WTC11 (cell line): ENCODE results near the gene PLP2.
"Not testable (repeated sequence)": the region's sequence is repeated elsewhere in the genome, so short reads cannot be mapped to it uniquely, and the experiment has no call there.

Source experiments
- CREM ChIP-seq: sonication (generic); formaldehyde crosslinking; IDR thresholded peaks from 2 replicates; pipeline ENCODE4 v1.8.1; 2022; ENCODE audit warnings: mild to moderate bottlenecking, missing genetic modification reagents, moderate library complexity
- CTCF ChIP-seq: fragments of 200-600 bp; IDR thresholded peaks from 2 replicates; pipeline ENCODE4 v1.8.0; 2022; ENCODE audit warnings: antibody characterized with exemption
- E2F1 ChIP-seq: sonication (generic); formaldehyde crosslinking; IDR thresholded peaks from 2 replicates; pipeline ENCODE4 v1.8.0; 2022; ENCODE audit warnings: mild to moderate bottlenecking, missing genetic modification reagents
- FOXP4 ChIP-seq: sonication (generic); formaldehyde crosslinking; IDR thresholded peaks from 2 replicates; pipeline ENCODE4 v1.8.0; 2022; ENCODE audit warnings: mild to moderate bottlenecking, missing genetic modification reagents
- HMGA2 ChIP-seq: fragments of 250-450 bp; sonication (Bioruptor Pico); IDR thresholded peaks from 2 replicates; pipeline ENCODE4 v1.4.0; 2021; ENCODE audit warnings: mild to moderate bottlenecking, moderate library complexity
- MAX ChIP-seq: sonication (generic); formaldehyde crosslinking; IDR thresholded peaks from 2 replicates; pipeline ENCODE4 v1.8.0; 2022; ENCODE audit warnings: mild to moderate bottlenecking, missing genetic modification reagents
- MXD4 ChIP-seq: fragments of 250-450 bp; sonication (Bioruptor Pico); IDR thresholded peaks from 2 replicates; pipeline ENCODE4 v1.8.0; 2021; ENCODE audit warnings: mild to moderate bottlenecking, moderate library complexity, borderline replicate concordance
- MYBL2 ChIP-seq: sonication (generic); formaldehyde crosslinking; IDR thresholded peaks from 2 replicates; pipeline ENCODE4 v1.8.1; 2023; ENCODE audit warnings: mild to moderate bottlenecking, moderate library complexity, missing genetic modification reagents
- NR2C2 ChIP-seq: sonication (generic); formaldehyde crosslinking; IDR thresholded peaks from 2 replicates; pipeline ENCODE4 v1.8.0; 2022; ENCODE audit warnings: mild to moderate bottlenecking, missing genetic modification reagents
- NR3C1 ChIP-seq: sonication (generic); formaldehyde crosslinking; conservative IDR thresholded peaks from 2 replicates; pipeline ENCODE4 v1.8.1; 2023; ENCODE audit warnings: low read depth, mild to moderate bottlenecking, missing genetic modification reagents
- TCF7 ChIP-seq: sonication (generic); formaldehyde crosslinking; IDR thresholded peaks from 2 replicates; pipeline ENCODE4 v1.8.0; 2022; ENCODE audit warnings: mild to moderate bottlenecking, low read depth, missing genetic modification reagents, moderate library complexity
- ZNF232 ChIP-seq: sonication (generic); formaldehyde crosslinking; IDR thresholded peaks from 2 replicates; pipeline ENCODE4 v1.8.0; 2022; ENCODE audit warnings: mild to moderate bottlenecking, missing genetic modification reagents

- not testable (repeated sequence) for TF ChIP-seq NR2C2 (CRISPR knock-in tag); E2F1; CREM; HMGA2; MYBL2; NR3C1 (CRISPR knock-in tag); TCF7; FOXP4 (CRISPR knock-in tag); MXD4 (CRISPR knock-in tag); MAX (CRISPR knock-in tag); ZNF232
- TF ChIP-seq CTCF: peak; percentile 26; the same call in 1 of the 2 replicates
Measured at GRCh38 chrX:49142264-49142663, 29.4 kb upstream of the PLP2 start.
